ENCODE results near the gene SSR3. TPM values are rescaled to one million over a fixed set of nuclear protein-coding genes. Genes with fewer than 3 reads are reported as not detected.

Gene SSR3
- total and polyA plus RNA-seq, 2 of the 13 experiments (the other 11 are each of a cell fraction or from before 2014, with no cell fraction given), result 229 to 325 TPM

DNA sequence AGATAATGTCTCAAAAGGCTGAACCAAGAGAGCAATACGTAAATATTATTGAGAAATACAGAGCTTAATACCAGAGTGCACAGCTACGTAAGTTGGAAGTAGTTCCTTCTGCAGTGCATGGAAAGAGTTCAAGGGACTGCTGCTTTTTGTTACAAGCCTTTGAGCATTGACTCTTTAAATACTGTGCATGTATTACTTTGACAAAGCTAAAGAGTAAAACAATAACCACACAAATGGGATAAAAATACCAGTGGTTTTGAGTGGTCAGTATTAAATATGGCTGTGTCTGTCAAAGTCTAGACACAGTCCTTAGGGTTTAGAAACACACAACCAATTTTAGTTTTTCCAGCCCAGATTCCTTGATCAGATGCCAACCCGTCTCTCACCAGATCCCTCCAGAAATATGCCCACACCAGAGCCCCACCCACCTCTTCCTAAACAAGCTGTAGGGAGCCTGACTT lies 62.1 kb downstream of the SSR3 start:
- in situ Hi-C loops (cut with HindIII; ENCODE audit: extremely low pct_ligation_motif_present, low pct_unique_long_range_greater_than_20kb), result no loop called here
- POLR2A ChIA-PET, result no interaction called here
- no TSS peak for BruUV-seq (replicated peaks)
- CTCF ChIA-PET (ENCODE audit: low intra/inter-chr PET ratio, low total read pairs), result no interaction called here
- intact Hi-C loops (cut with micrococcal nuclease; ENCODE audit: unreplicated experiment), result no loop called here
- WGBS (ENCODE audit: low lambda C conversion rate), result 25% methylated on average over 3 of the region's 3 CpGs
- Histone ChIP-seq H2AFZ (ENCODE audit: low read length) (no peak overlapping the region), H3K9ac (ENCODE audit: insufficient read depth, low read depth, low read length) (no peak overlapping the region), H3K27ac (ENCODE audit: extremely low read length, insufficient read depth, low read length) (no peak overlapping the region), H3K4me1 (ENCODE audit: insufficient read depth, low read length) (no peaks in the 10 kb centered on the region), H3K4me3 (replicated peaks in 1 of 3; ENCODE audit: insufficient read depth in 1 of 3, low read depth in 2 of 3, low read length in 3 of 3) (no peak overlapping the region), H3K4me2 (ENCODE audit: low read depth, low read length) (no peak overlapping the region), H3K27me3 (ENCODE audit: control insufficient read depth in 1 of 2, insufficient read depth in 2 of 2, low read length in 2 of 2) (no peaks in the 10 kb centered on the region), H3K9me3 (ENCODE audit: low read length) (no peaks in the 10 kb centered on the region), H3K79me2 (ENCODE audit: insufficient read depth, low read length) (no peaks in the 10 kb centered on the region), H3K36me3 (replicated peaks in 1 of 2; ENCODE audit: control insufficient read depth in 1 of 2, insufficient read depth in 2 of 2, low read length in 2 of 2) (no peaks in the 10 kb centered on the region), H4K20me1 (ENCODE audit: insufficient read depth, low read length) (no peaks in the 10 kb centered on the region)
- TF ChIP-seq NFIC (IDR thresholded peaks at IDR 0.05; ENCODE audit: low read length) (no peak), CEBPG (CRISPR knock-in tag; IDR thresholded peaks at IDR 0.05) (no peak), ARHGAP35 (CRISPR knock-in tag; IDR thresholded peaks at IDR 0.05; ENCODE audit: borderline replicate concordance) (no peak), MAF1 (CRISPR knock-in tag; IDR thresholded peaks at IDR 0.05; ENCODE audit: borderline replicate concordance) (no peak), ZNF274 (CRISPR knock-in tag; IDR thresholded peaks at IDR 0.05) (no peak)
- TF ChIP-seq, protein P1, sequence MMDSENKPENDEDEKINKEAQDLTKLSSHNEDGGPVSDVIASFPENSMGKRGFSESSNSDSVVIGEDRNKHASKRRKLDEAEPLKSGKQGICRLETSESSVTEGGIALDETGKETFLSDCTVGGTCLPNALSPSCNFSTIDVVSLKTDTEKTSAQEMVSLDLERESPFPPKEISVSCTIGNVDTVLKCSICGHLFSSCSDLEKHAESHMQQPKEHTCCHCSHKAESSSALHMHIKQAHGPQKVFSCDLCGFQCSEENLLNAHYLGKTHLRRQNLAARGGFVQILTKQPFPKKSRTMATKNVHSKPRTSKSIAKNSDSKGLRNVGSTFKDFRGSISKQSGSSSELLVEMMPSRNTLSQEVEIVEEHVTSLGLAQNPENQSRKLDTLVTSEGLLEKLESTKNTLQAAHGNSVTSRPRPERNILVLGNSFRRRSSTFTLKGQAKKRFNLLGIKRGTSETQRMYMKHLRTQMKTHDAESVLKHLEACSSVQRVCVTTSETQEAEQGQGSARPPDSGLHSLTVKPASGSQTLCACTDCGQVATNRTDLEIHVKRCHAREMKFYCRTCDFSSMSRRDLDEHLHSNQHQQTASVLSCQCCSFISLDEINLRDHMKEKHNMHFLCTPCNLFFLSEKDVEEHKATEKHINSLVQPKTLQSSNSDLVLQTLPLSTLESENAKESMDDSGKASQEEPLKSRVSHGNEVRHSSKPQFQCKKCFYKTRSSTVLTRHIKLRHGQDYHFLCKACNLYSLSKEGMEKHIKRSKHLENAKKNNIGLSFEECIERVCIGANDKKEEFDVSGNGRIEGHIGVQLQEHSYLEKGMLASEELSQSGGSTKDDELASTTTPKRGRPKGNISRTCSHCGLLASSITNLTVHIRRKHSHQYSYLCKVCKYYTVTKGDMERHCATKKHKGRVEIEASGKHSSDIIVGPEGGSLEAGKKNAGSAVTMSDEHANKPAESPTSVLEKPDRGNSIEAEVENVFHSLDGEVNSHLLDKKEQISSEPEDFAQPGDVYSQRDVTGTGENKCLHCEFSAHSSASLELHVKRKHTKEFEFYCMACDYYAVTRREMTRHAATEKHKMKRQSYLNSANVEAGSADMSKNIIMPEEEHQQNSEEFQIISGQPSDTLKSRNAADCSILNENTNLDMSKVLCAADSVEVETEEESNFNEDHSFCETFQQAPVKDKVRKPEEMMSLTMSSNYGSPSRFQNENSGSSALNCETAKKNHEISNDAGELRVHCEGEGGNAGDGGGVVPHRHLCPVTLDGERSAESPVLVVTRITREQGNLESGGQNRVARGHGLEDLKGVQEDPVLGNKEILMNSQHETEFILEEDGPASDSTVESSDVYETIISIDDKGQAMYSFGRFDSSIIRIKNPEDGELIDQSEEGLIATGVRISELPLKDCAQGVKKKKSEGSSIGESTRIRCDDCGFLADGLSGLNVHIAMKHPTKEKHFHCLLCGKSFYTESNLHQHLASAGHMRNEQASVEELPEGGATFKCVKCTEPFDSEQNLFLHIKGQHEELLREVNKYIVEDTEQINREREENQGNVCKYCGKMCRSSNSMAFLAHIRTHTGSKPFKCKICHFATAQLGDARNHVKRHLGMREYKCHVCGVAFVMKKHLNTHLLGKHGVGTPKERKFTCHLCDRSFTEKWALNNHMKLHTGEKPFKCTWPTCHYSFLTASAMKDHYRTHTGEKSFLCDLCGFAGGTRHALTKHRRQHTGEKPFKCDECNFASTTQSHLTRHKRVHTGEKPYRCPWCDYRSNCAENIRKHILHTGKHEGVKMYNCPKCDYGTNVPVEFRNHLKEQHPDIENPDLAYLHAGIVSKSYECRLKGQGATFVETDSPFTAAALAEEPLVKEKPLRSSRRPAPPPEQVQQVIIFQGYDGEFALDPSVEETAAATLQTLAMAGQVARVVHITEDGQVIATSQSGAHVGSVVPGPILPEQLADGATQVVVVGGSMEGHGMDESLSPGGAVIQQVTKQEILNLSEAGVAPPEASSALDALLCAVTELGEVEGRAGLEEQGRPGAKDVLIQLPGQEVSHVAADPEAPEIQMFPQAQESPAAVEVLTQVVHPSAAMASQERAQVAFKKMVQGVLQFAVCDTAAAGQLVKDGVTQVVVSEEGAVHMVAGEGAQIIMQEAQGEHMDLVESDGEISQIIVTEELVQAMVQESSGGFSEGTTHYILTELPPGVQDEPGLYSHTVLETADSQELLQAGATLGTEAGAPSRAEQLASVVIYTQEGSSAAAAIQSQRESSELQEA (CRISPR knock-in tag; IDR thresholded peaks at IDR 0.05; ENCODE audit: not compliant biosample characterization), result no peak
- DNase-seq (ENCODE audit: low spot score) (no peak), FAIRE-seq (no peak), ATAC-seq (no peak)
